Mesendoderm (in vitro differentiated cells): ENCODE results near the gene MS4A18.

Experiments used
- DNase-seq: peaks from one replicate; pipeline ENCODE4 v3.0.0; 2013
- H2AK5ac ChIP-seq: 2 replicates; pipeline ENCODE4 v1.6.1; 2013; ENCODE audit warnings: low read length, inconsistent platforms
- H2BK120ac ChIP-seq: 2 replicates; pipeline ENCODE4 v1.6.1; 2013; ENCODE audit warnings: low read depth, mild to moderate bottlenecking, low read length, moderate library complexity, mixed read lengths
- H2BK15ac ChIP-seq: replicated peaks from 2 replicates; pipeline ENCODE4 v1.6.1; 2013; ENCODE audit warnings: low read depth, mild to moderate bottlenecking, moderate library complexity
- H2BK5ac ChIP-seq: 2 replicates; pipeline ENCODE4 v1.6.1; 2013; ENCODE audit warnings: low read length, inconsistent platforms
- H3K18ac ChIP-seq: 2 replicates; pipeline ENCODE4 v1.6.1; 2013; ENCODE audit warnings: mild to moderate bottlenecking, low read length, mixed read lengths
- H3K23ac ChIP-seq: one replicate; pipeline ENCODE4 v1.6.1; 2013; ENCODE audit warnings: low read length
- H3K27ac ChIP-seq: 2 replicates; pipeline ENCODE4 v1.5.1; 2013; ENCODE audit warnings: low read depth, mild to moderate bottlenecking, inconsistent platforms, low read length, moderate library complexity
- H3K27me3 ChIP-seq: 2 replicates; pipeline ENCODE4 v1.6.1; 2013; ENCODE audit warnings: low read length, control low read depth, mild to moderate bottlenecking, inconsistent platforms; ENCODE audit not compliant: insufficient read depth, poor library complexity
- H3K36me3 ChIP-seq: 2 replicates; pipeline ENCODE4 v1.6.1; 2013; ENCODE audit warnings: low read length, inconsistent platforms; ENCODE audit not compliant: control insufficient read depth, insufficient read depth
- H3K4ac ChIP-seq: one replicate; pipeline ENCODE4 v1.6.1; 2013; ENCODE audit warnings: low read depth, mild to moderate bottlenecking, low read length, moderate library complexity
- H3K4me1 ChIP-seq: 2 replicates; pipeline ENCODE4 v1.6.1; 2013; ENCODE audit warnings: low read depth, low read length, inconsistent platforms; ENCODE audit not compliant: control insufficient read depth
- H3K4me2 ChIP-seq: 2 replicates; pipeline ENCODE4 v1.6.1; 2013; ENCODE audit warnings: low read length
- H3K4me3 ChIP-seq: 2 replicates; pipeline ENCODE4 v1.5.1; 2013; ENCODE audit warnings: mild to moderate bottlenecking, low read length
- H3K56ac ChIP-seq: one replicate; pipeline ENCODE4 v1.6.1; 2013; ENCODE audit warnings: low read length
- H3K79me1 ChIP-seq: 2 replicates; pipeline ENCODE4 v1.6.1; 2013; ENCODE audit warnings: low read length, inconsistent platforms
- H3K79me2 ChIP-seq: 2 replicates; pipeline ENCODE4 v1.6.1; 2013; ENCODE audit warnings: mild to moderate bottlenecking, low read length; ENCODE audit not compliant: control insufficient read depth, insufficient read depth
- H3K9ac ChIP-seq: 2 replicates; pipeline ENCODE4 v1.6.1; 2013; ENCODE audit warnings: low read length, inconsistent platforms
- H4K5ac ChIP-seq: one replicate; pipeline ENCODE4 v1.6.1; 2013; ENCODE audit warnings: low read length
- H4K8ac ChIP-seq: one replicate; pipeline ENCODE4 v1.6.1; 2013; ENCODE audit warnings: low read depth, mild to moderate bottlenecking, control low read depth, low read length, moderate library complexity
- WGBS: extraction: QIAGEN DNeasy Blood & Tissue Kit; methylation state at CpG from one replicate; pipeline ENCODE4 v1.1.7; 2013; ENCODE audit warnings: low lambda C conversion rate, missing lambda C conversion rate; ENCODE audit not compliant: insufficient coverage; ENCODE audit errors: extremely low coverage; 5-methylcytosine and 5-hydroxymethylcytosine counted together

The MS4A18 gene

GRCh38 chr11:60763692-60764369, 39.3 kb downstream of the MS4A18 start:
- no peak overlapping the region for H4K5ac ChIP-seq
- DNase-seq, result peak; percentile 16
- H3K79me2 ChIP-seq, result no peaks in the 10 kb centered on the region
- no peak overlapping the region for H3K18ac ChIP-seq
- H3K27ac ChIP-seq, result no peak overlapping the region
- no peaks in the 10 kb centered on the region for H3K36me3 ChIP-seq
- no peak overlapping the region for H2BK15ac ChIP-seq
- H2AK5ac ChIP-seq, result no peak overlapping the region
- H3K23ac ChIP-seq, result no peak overlapping the region
- no peaks in the 10 kb centered on the region for H3K4me1 ChIP-seq
- no peaks in the 10 kb centered on the region for H3K27me3 ChIP-seq
- H3K79me1 ChIP-seq, result no peaks in the 10 kb centered on the region
- H3K56ac ChIP-seq, result no peak overlapping the region
- H2BK5ac ChIP-seq, result no peak overlapping the region
- no peak overlapping the region for H3K9ac ChIP-seq
- H4K8ac ChIP-seq, result no peak overlapping the region
- no peak overlapping the region for H3K4me2 ChIP-seq
- no CpG with 5 or more reads among the region's 11 CpGs for WGBS
- H3K4me3 ChIP-seq, result no peak overlapping the region
- no peak overlapping the region for H3K4ac ChIP-seq
- H2BK120ac ChIP-seq, result no peak overlapping the region

DNA sequence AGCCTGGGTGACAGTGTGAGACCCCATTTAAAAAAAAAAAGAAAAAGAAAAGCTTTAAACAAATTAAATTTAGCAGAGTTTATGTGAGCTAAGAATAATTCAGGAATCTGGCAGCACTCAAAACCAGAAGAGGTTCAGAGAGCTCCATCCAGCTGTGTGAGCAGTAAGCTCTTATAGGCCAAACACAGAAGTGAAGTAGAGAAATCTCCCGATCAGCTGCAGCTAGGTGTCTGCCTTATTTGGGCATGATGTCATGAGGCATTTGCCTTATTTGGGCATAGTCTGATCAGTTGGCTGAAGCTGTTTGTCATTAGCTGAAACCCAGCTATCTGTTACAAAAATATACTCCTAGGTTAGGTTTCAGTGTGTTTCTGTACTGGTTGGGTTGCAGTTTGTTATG, 40.4 kb downstream of the MS4A18 start:
- WGBS, result no CpG with 5 or more reads among the region's 1 CpG
- no peak overlapping the region for H3K9ac ChIP-seq
- H3K4me2 ChIP-seq, result no peak overlapping the region
- no peak overlapping the region for H3K18ac ChIP-seq
- H2BK120ac ChIP-seq, result no peak overlapping the region
- H3K79me1 ChIP-seq, result no peaks in the 10 kb centered on the region
- no peak overlapping the region for H3K4me3 ChIP-seq
- H3K36me3 ChIP-seq, result no peaks in the 10 kb centered on the region
- H3K27ac ChIP-seq, result no peak overlapping the region
- H3K23ac ChIP-seq, result no peak overlapping the region
- no peak overlapping the region for H4K8ac ChIP-seq
- no peaks in the 10 kb centered on the region for H3K27me3 ChIP-seq
- H3K4ac ChIP-seq, result no peak overlapping the region
- H3K56ac ChIP-seq, result no peak overlapping the region
- no peaks in the 10 kb centered on the region for H3K4me1 ChIP-seq
- DNase-seq, result peak; percentile 64
- no peak overlapping the region for H2BK15ac ChIP-seq
- no peak overlapping the region for H2AK5ac ChIP-seq
- no peaks in the 10 kb centered on the region for H3K79me2 ChIP-seq
- H2BK5ac ChIP-seq, result no peak overlapping the region
- H4K5ac ChIP-seq, result no peak overlapping the region

DNA sequence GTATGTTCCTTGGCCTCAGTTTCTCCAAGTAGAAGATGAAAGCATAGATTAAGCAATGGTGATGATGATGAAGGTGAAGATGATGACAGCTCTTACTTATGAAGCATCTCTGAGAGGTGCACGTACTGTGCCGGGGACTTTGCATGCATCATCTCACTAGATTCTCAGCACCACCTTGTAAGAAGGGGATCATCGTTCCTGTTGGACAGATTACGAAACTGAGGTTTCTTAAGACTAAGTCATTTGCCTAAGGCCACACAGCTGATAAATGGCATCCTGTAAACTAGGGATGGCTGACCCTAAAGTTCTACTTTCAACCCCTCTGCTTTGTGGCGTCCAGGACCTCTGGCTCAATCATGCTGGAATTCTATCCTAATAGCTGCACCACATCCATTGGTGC, 40.8 kb downstream of the MS4A18 start:
- Histone ChIP-seq H3K27ac (no peak overlapping the region), H3K23ac (no peak overlapping the region), H3K4me2 (no peak overlapping the region), H3K56ac (no peak overlapping the region), H2BK15ac (no peak overlapping the region), H3K4me3 (no peak overlapping the region), H3K79me2 (no peaks in the 10 kb centered on the region), H2BK5ac (no peak overlapping the region), H3K4me1 (no peaks in the 10 kb centered on the region), H3K4ac (no peak overlapping the region), H3K18ac (no peak overlapping the region), H4K5ac (no peak overlapping the region), H3K36me3 (no peaks in the 10 kb centered on the region), H3K9ac (no peak overlapping the region), H3K27me3 (no peaks in the 10 kb centered on the region), H3K79me1 (no peaks in the 10 kb centered on the region), H2BK120ac (no peak overlapping the region), H2AK5ac (no peak overlapping the region), H4K8ac (no peak overlapping the region)
- DNase-seq, result no peak
- no CpG with 5 or more reads among the region's 5 CpGs for WGBS

DNA sequence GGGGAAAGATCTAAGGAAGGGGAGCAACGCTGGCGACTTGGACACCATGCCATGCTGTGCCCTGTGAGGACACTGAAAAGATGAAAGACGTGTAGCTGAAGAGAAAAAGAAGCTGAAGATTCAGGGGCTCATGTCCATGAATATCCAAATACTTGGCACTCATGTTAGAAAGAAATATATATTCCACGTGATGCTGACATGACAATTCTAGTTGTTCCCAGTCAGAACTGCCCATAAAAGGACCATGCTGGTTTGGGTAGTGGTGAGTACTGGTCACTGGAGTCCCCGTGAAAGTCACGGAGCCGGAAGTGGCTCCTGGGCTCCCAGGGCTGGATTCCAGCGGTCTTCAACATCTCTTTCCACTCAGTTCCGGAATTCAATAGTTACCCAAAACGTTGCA, 42.0 kb downstream of the MS4A18 start:
- DNase-seq, result no peak
- Histone ChIP-seq H3K4me2 (no peak overlapping the region), H4K5ac (no peak overlapping the region), H3K79me1 (no peaks in the 10 kb centered on the region), H3K4me1 (no peaks in the 10 kb centered on the region), H3K27me3 (no peaks in the 10 kb centered on the region), H2BK5ac (no peak overlapping the region), H2AK5ac (no peak overlapping the region), H2BK15ac (no peak overlapping the region), H3K79me2 (no peaks in the 10 kb centered on the region), H3K4me3 (no peak overlapping the region), H3K18ac (no peak overlapping the region), H3K56ac (no peak overlapping the region), H3K36me3 (no peaks in the 10 kb centered on the region), H4K8ac (no peak overlapping the region), H3K4ac (no peak overlapping the region), H3K23ac (no peak overlapping the region), H2BK120ac (no peak overlapping the region), H3K9ac (no peak overlapping the region), H3K27ac (no peak overlapping the region)
- WGBS, result no CpG with 5 or more reads among the region's 10 CpGs

- Histone ChIP-seq H3K23ac (no peak overlapping the region), H2BK15ac (no peak overlapping the region), H3K79me2 (no peaks in the 10 kb centered on the region), H3K27me3 (no peaks in the 10 kb centered on the region), H3K18ac (no peak overlapping the region), H3K4ac (no peak overlapping the region), H3K27ac (no peak overlapping the region), H3K79me1 (no peaks in the 10 kb centered on the region), H4K8ac (no peak overlapping the region), H3K56ac (no peak overlapping the region), H4K5ac (no peak overlapping the region), H3K4me2 (no peak overlapping the region), H3K4me3 (no peak overlapping the region), H3K36me3 (no peaks in the 10 kb centered on the region), H3K4me1 (no peaks in the 10 kb centered on the region), H3K9ac (no peak overlapping the region), H2AK5ac (no peak overlapping the region), H2BK5ac (no peak overlapping the region), H2BK120ac (no peak overlapping the region)
- peak; percentile 74 for DNase-seq
- no CpG with 5 or more reads among the region's 26 CpGs for WGBS
These were observed 42.9 kb downstream of the MS4A18 start for GRCh38 chr11:60767388-60767811.

DNA sequence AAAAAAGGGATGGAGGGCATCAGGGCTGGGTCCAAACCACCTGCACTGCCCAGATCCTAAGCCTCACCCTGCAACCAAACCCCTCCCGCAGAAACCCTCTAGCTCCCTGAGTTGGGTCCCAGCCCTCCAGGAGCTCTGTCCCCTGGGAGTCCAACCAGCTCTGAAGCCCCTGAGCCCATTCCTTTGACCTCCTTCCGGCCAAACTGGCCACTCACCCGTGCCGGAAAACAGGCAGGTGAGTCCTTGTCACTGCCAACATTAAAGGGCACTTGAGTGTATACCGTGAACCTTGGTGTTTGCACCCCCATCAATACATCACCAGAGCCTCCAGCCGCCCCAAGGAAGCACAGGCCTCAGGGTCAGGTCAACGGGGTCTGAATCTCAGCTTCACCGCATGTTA, 43.7 kb downstream of the MS4A18 start:
- Histone ChIP-seq H3K79me1 (no peaks in the 10 kb centered on the region), H3K4me2 (no peak overlapping the region), H2BK5ac (no peak overlapping the region), H2BK120ac (no peak overlapping the region), H2AK5ac (no peak overlapping the region), H3K9ac (no peak overlapping the region), H3K56ac (no peak overlapping the region), H3K36me3 (no peaks in the 10 kb centered on the region), H3K4ac (no peak overlapping the region), H4K5ac (no peak overlapping the region), H3K18ac (no peak overlapping the region), H3K27me3 (no peaks in the 10 kb centered on the region), H4K8ac (no peak overlapping the region), H3K23ac (no peak overlapping the region), H3K4me3 (no peak overlapping the region), H3K79me2 (no peaks in the 10 kb centered on the region), H3K4me1 (no peaks in the 10 kb centered on the region), H3K27ac (no peak overlapping the region), H2BK15ac (no peak overlapping the region)
- no peak for DNase-seq
- no CpG with 5 or more reads among the region's 8 CpGs for WGBS
